ENCODE data around the gene CAB39. TPM values are rescaled to one million over a fixed set of nuclear protein-coding genes. Genes with fewer than 3 reads are reported as not detected.

CAB39 gene
- total RNA-seq, 1 experiment from 2014 or later = 40.4 TPM

DNA sequence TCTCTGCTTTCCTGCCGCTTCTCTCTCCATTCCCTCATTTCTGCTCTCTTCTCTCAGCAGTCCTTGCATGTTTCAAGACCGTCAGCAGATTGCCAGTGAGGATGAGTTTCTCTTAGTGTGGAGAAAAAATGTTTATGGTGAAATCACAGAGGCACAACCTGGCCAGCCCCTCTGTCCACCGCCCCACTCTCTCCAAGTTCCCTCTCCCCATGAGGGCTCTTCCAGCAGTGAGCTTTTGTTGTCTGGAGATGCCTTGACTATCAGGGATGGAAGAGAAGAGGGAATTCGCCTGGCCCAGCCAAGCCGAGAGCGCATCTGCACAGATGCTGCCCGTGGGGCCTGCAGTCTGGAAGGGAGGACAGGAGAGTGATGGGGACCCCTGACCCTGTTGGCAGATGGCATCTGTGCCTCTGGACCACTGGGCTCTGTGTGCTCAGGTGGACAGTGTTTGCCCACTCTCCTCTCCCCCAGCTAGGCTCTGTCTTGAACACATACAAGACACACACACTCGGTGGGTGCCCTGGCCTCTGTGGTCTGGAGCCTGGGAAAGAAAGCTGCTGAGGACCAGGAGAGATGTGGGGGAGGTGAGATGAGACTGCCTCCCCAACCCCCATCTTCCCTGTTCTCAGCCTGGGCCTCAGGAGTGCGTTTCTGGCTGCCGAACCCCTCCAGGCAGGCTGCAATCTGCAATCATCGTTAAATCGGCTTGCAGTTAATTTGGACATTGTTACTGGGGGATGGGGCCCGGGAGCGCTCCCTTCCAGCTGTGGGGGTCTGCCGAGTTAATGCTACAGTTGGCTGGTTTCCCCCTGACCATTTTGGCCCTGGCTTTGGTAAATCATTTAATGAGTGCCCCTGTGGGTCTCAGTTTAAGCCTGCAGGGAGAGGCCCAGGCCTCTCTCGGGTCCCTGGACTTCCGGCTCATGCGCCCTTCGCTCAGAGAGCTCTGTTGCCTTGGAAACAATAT is 156.6 kb downstream of the CAB39 start:
- ChIA-PET CTCF (no interaction called here), POLR2A (interaction anchor here (0.6 kb wide), 1 partner anchor 61 kb away, joined by 3 read pairs; no protein-coding TSS in a partner anchor)
- no peaks in the 10 kb centered on the region for H3K9me3 Mint-ChIP-seq (ENCODE audit: unreplicated experiment)
- peaks cover 8% of the 10 kb centered on the region for H3K36me3 Mint-ChIP-seq (ENCODE audit: insufficient read depth, unreplicated experiment)
- DNase-seq = no peak
- peaks cover 9% of the 10 kb centered on the region for H3K4me1 Mint-ChIP-seq (ENCODE audit: low read depth, unreplicated experiment)
- no peaks in the 10 kb centered on the region for H3K9me3 ChIP-seq
- intact Hi-C loops (cut with micrococcal nuclease; ENCODE audit: unreplicated experiment) = no loop called here
- no peak overlapping the region for H3K27ac Mint-ChIP-seq (ENCODE audit: unreplicated experiment)
- H3K27me3 Mint-ChIP-seq (ENCODE audit: insufficient read depth, unreplicated experiment) = no peaks in the 10 kb centered on the region
- no peaks in the 10 kb centered on the region for H3K36me3 ChIP-seq (ENCODE audit: control insufficient read depth, insufficient read depth, low read length)
- H3K4me3 ChIP-seq (ENCODE audit: low read depth, low read length) = no peak overlapping the region
- H3K4me1 ChIP-seq = peaks cover 46% of the 10 kb centered on the region
- no peaks in the 10 kb centered on the region for H3K27me3 ChIP-seq (replicated peaks; ENCODE audit: control insufficient read depth, insufficient read depth, low read length)
- no peak for TF ChIP-seq CTCF (IDR thresholded peaks at IDR 0.05; ENCODE audit: insufficient read depth in 1 of 2, low read depth in 1 of 2, low read length in 1 of 2, severe bottlenecking in 1 of 2, unreplicated experiment in 1 of 2)
- peak overlapping the region; percentile 13 for H3K4me3 Mint-ChIP-seq (ENCODE audit: unreplicated experiment)
- BruUV-seq (replicated peaks) = no TSS peak

DNA sequence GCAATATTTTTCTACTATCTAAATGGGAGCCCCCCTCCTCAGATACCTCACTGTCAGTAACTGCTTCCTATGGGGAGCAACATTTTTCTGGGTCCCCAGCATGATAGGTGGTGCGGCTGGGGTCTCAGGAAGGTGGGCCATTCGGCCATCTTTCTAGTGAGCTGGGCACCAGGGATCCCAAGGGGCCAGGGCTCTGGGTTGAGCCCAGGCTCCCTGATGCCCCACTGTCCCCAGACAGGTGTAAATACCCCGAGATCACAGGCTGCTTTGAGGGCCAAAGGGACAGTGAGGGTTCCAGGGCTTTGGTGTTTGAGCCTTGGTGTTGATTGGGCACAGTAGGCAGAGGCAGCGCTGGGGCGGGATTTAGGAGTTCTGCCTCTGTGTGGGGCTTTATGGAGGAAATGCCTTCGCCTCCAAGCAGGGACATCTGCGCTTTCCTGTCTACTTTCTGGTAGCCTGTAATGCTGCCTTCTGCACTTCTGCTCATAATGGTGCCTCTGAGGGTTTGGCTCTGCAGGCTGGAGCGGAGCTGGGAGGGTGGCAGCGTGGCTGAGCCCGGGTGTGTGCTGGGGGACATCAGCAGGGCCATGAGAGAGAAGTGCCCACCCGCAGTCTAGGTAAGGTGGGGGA is 157.4 kb downstream of the CAB39 start:
- H3K4me1 Mint-ChIP-seq (ENCODE audit: low read depth, unreplicated experiment) = peaks cover 9% of the 10 kb centered on the region
- intact Hi-C loops (cut with micrococcal nuclease; ENCODE audit: unreplicated experiment) = loop anchor here (2.0 to 5.0 kb wide), 3 partner anchors 42 to 165 kb away; no protein-coding TSS in a partner anchor
- peak overlapping the region; percentile 66 for H3K4me3 Mint-ChIP-seq (ENCODE audit: unreplicated experiment)
- Histone ChIP-seq H3K4me1 (peaks cover 44% of the 10 kb centered on the region), H3K4me3 (ENCODE audit: low read depth, low read length) (no peak overlapping the region), H3K27me3 (replicated peaks; ENCODE audit: control insufficient read depth, insufficient read depth, low read length) (no peaks in the 10 kb centered on the region), H3K36me3 (ENCODE audit: control insufficient read depth, insufficient read depth, low read length) (0 out of 2 replicates have a peak, but pooled peaks cover 1% of the 10 kb centered on the region), H3K9me3 (no peaks in the 10 kb centered on the region)
- H3K27ac Mint-ChIP-seq (ENCODE audit: unreplicated experiment) = peak overlapping the region; percentile 97
- TSS peak; percentile 66 for BruUV-seq (replicated peaks)
- H3K9me3 Mint-ChIP-seq (ENCODE audit: unreplicated experiment) = no peaks in the 10 kb centered on the region
- peaks cover 15% of the 10 kb centered on the region for H3K36me3 Mint-ChIP-seq (ENCODE audit: insufficient read depth, unreplicated experiment)
- CTCF ChIA-PET = interaction anchor here (0.6 to 1.9 kb wide), 3 partner anchors 15 to 117 kb away, joined by 3 to 8 read pairs (median 6); no protein-coding TSS in a partner anchor
- DNase-seq = no peak
- H3K27me3 Mint-ChIP-seq (ENCODE audit: insufficient read depth, unreplicated experiment) = no peaks in the 10 kb centered on the region
- POLR2A ChIA-PET = interaction anchor here (0.6 to 1.1 kb wide), 3 partner anchors 26 to 100 kb away, joined by 3 to 13 read pairs (median 3); no protein-coding TSS in a partner anchor
- no peak for TF ChIP-seq CTCF (IDR thresholded peaks at IDR 0.05; ENCODE audit: insufficient read depth in 1 of 2, low read depth in 1 of 2, low read length in 1 of 2, severe bottlenecking in 1 of 2, unreplicated experiment in 1 of 2)

Other genes with a start within 250 kb of the CAB39 start
- gene ITM2C, start 152.1 kb downstream of the CAB39 start, total RNA-seq (2022) = 135 and 136 TPM in 2 replicates
- not detected in 2 replicates for gene GPR55, start 212.4 kb downstream of the CAB39 start, total RNA-seq (2022)

Data from Caco-2 (cell line).